Upper lobe of left lung (tissue), 4 donors: ENCODE results near the gene YAE1.

Source experiments
- EP300 ChIP-seq, 4 donors: sonication (generic); formaldehyde crosslinking; IDR thresholded peaks; one replicate each; pipeline ENCODE4 v1.5.1; 2017; ENCODE audit warnings: antibody characterized with exemption in 4 of 4, control low read depth in 2 of 4
- POLR2A ChIP-seq, 4 donors: fragments of 450-650 bp; IDR thresholded peaks; one replicate each; pipeline ENCODE4 v1.5.1; 2016 to 2017; ENCODE audit warnings: antibody characterized with exemption in 4 of 4, mild to moderate bottlenecking in 2 of 4
- POLR2AphosphoS5 ChIP-seq, 2 donors: sonication (generic); formaldehyde crosslinking; IDR thresholded peaks; one replicate each; pipeline ENCODE4 v1.5.1; 2017; ENCODE audit warnings: antibody characterized with exemption in 2 of 2
- TF ChIP-seq, protein P1 (sequence below), 6 experiments: fragments of 450-650 bp in 4 of 6; fragments of 200-600 bp in 2 of 6; sonication (generic) in 2 of 6; IDR thresholded peaks; one replicate each; pipeline ENCODE4 v1.5.1; 2016 to 2019; ENCODE audit warnings: antibody characterized with exemption in 6 of 6

DNA sequence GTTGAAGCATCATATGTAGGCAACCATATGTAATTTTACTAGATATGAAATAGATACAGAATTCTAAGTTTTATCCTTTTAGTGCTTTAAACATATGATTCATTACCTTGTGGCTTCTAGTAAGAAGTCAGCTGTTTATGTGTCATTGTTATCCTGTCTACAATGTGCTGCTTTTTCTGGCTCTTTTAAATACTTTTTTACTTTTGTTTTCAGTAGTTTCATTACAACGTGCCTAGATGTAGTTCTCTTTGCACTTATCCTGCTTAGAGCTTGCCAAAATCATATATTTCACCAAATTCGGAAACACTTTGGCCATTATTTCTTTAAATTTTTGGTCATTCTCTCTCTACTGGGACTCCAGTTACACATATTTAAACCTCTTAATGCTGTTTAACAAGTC, 26.4 kb downstream of the YAE1 start:
- TF ChIP-seq, protein P1, sequence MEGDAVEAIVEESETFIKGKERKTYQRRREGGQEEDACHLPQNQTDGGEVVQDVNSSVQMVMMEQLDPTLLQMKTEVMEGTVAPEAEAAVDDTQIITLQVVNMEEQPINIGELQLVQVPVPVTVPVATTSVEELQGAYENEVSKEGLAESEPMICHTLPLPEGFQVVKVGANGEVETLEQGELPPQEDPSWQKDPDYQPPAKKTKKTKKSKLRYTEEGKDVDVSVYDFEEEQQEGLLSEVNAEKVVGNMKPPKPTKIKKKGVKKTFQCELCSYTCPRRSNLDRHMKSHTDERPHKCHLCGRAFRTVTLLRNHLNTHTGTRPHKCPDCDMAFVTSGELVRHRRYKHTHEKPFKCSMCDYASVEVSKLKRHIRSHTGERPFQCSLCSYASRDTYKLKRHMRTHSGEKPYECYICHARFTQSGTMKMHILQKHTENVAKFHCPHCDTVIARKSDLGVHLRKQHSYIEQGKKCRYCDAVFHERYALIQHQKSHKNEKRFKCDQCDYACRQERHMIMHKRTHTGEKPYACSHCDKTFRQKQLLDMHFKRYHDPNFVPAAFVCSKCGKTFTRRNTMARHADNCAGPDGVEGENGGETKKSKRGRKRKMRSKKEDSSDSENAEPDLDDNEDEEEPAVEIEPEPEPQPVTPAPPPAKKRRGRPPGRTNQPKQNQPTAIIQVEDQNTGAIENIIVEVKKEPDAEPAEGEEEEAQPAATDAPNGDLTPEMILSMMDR (IDR thresholded peaks at IDR 0.05) = no peak
- TF ChIP-seq POLR2A (IDR thresholded peaks at IDR 0.05) = peak in 1 of 4 donors; percentile 27
- TF ChIP-seq POLR2AphosphoS5 (IDR thresholded peaks at IDR 0.05) = no peak
- TF ChIP-seq EP300 (IDR thresholded peaks at IDR 0.05) = peak in 1 of 4 donors; percentile 6
